Measurements from ENCODE around the gene C10orf143. TPM values are rescaled to one million over a fixed set of nuclear protein-coding genes. Genes with fewer than 3 reads are reported as not detected.
"Not testable (repeated sequence)": the region's sequence is repeated elsewhere in the genome, so short reads cannot be mapped to it uniquely, and the experiment has no call there.

Gene C10orf143
- total RNA-seq, 1 donor from 2014 or later = 3.6 TPM

DNA sequence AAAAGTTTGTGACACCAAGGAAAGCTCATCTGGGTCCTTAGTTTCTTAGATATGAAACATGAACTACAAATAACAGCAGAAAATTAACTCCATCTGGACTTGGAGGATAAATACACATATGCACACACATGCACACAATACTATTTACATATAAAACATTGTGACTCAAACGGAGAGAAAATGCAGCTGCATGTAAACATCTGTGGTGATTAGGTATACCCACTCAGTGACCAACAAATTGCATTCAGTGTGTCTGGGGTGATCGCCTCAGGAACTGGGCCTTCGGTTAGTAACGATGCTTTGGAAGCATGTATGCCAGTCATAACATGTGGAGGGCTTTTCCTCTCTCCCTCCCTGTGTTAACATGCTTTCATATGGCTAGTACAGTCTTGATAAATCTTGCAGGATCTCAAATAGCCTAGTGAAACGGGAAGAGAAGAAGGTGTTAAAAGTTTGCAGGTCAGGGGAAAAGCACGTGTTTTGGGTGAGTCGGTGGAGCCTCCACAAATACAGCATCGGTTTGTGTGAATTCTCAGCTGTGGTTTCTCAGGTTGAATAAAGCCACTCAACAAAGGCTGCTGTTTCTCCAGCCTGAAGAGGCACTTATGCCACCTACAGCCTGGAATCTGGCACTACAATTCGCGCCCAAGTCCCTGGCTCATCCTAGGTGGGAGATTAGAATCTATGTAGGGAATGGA lies 16.9 kb upstream of the C10orf143 start:
- no peaks in the 10 kb centered on the region for H3K9me3 Mint-ChIP-seq (ENCODE audit: low read depth)
- no peaks in the 10 kb centered on the region for H3K36me3 Mint-ChIP-seq (ENCODE audit: insufficient read depth)
- peak overlapping the region; percentile 1 for H3K27ac Mint-ChIP-seq
- no peak overlapping the region for H3K4me3 Mint-ChIP-seq (ENCODE audit: low read depth)
- H3K4me1 Mint-ChIP-seq (ENCODE audit: low read depth) = peaks cover 4% of the 10 kb centered on the region
- peak; percentile 27 for DNase-seq (ENCODE audit: low spot score, unreplicated experiment)
- H3K27me3 Mint-ChIP-seq = peaks cover 17% of the 10 kb centered on the region
- TF ChIP-seq, protein P1, sequence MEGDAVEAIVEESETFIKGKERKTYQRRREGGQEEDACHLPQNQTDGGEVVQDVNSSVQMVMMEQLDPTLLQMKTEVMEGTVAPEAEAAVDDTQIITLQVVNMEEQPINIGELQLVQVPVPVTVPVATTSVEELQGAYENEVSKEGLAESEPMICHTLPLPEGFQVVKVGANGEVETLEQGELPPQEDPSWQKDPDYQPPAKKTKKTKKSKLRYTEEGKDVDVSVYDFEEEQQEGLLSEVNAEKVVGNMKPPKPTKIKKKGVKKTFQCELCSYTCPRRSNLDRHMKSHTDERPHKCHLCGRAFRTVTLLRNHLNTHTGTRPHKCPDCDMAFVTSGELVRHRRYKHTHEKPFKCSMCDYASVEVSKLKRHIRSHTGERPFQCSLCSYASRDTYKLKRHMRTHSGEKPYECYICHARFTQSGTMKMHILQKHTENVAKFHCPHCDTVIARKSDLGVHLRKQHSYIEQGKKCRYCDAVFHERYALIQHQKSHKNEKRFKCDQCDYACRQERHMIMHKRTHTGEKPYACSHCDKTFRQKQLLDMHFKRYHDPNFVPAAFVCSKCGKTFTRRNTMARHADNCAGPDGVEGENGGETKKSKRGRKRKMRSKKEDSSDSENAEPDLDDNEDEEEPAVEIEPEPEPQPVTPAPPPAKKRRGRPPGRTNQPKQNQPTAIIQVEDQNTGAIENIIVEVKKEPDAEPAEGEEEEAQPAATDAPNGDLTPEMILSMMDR (IDR thresholded peaks at IDR 0.05; ENCODE audit: unreplicated experiment) = peak; percentile 76

DNA sequence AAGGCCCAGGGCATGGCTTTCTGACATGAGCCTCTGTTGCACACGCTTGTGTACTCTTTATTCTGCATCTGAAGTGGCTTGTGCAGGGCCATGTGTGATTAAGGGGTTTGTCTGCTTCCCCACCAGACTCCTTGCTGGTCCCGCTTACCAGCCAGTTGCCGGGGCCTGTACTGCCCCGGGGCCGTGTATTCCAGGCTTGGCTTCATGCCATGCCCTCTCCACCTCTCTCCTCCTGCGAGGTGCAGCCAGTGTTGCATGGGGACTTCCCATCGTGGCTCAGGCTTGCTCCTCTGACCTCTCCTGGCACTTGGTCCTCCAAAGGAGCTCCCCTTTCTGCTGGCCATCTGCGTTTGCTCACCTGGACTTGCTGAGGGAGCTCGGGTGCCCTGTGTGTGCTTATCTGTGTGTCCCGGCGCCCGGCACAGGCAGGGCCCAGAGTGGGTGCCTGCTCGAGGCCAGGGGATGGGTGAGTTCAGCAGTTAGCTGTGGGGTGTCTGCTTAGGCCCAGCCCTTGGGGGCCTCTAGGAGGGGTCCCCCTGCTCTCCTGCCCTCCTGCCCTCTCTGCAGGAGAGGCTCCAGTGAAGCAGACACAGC lies 11.0 kb upstream of the C10orf143 start:
- no peak overlapping the region for H3K4me3 Mint-ChIP-seq (ENCODE audit: low read depth)
- no peaks in the 10 kb centered on the region for H3K36me3 Mint-ChIP-seq (ENCODE audit: insufficient read depth)
- TF ChIP-seq, protein P1 (IDR thresholded peaks at IDR 0.05; ENCODE audit: unreplicated experiment) = no peak
- no peak for DNase-seq (ENCODE audit: low spot score, unreplicated experiment)
- no peaks in the 10 kb centered on the region for H3K4me1 Mint-ChIP-seq (ENCODE audit: low read depth)
- H3K27ac Mint-ChIP-seq = no peak overlapping the region
- peaks cover 9% of the 10 kb centered on the region for H3K9me3 Mint-ChIP-seq (ENCODE audit: low read depth)
- peaks cover 8% of the 10 kb centered on the region for H3K27me3 Mint-ChIP-seq

DNA sequence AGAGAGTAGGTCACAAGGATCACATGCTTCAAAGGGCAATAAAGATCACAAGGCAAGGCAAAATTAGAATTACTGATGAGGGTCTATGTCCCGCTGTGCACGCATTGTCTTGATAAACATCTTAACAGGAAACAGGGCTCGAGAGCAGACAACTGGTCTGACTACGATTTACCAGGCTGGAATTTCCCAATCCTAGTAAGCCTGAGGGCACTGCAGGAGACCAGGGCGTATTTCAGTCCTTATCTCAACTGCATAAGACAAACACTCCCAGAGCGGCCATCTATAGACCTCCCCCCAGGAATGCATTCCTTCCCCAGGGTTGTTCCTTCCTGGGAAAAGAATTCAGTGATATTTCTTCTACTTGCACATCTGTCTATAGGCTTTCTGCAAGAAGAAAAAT lies 6.9 kb upstream of the C10orf143 start:
- not testable (repeated sequence) for H3K27ac Mint-ChIP-seq; H3K27me3 Mint-ChIP-seq; DNase-seq (ENCODE audit: low spot score, unreplicated experiment); H3K4me1 Mint-ChIP-seq (ENCODE audit: low read depth); H3K4me3 Mint-ChIP-seq (ENCODE audit: low read depth); H3K36me3 Mint-ChIP-seq (ENCODE audit: insufficient read depth)
- peaks cover 13% of the 10 kb centered on the region for H3K9me3 Mint-ChIP-seq (ENCODE audit: low read depth)

DNA sequence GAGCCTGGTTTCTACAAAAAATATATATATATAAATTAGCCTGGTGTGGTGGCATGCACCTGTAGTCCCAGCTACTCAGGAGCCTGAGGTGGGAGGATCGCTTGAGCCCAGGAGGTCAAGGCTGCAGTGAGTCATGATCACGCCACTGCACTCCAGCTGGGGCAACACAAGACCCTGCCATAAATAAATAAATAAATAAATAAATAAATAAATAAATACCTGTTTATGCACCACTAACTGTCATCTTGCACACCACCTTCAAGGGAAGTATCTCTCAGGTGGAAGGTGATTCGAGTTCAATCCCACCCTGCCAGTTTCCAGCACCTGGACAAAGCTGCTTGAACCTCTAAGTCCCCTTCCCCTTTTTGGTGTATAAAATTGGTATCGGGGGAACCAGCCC lies 6.3 kb upstream of the C10orf143 start:
- DNase-seq (ENCODE audit: low spot score, unreplicated experiment); H3K27ac Mint-ChIP-seq; H3K4me3 Mint-ChIP-seq (ENCODE audit: low read depth); H3K36me3 Mint-ChIP-seq (ENCODE audit: insufficient read depth); H3K27me3 Mint-ChIP-seq; H3K4me1 Mint-ChIP-seq (ENCODE audit: low read depth): not testable (repeated sequence)
- peaks cover 13% of the 10 kb centered on the region for H3K9me3 Mint-ChIP-seq (ENCODE audit: low read depth)

DNA sequence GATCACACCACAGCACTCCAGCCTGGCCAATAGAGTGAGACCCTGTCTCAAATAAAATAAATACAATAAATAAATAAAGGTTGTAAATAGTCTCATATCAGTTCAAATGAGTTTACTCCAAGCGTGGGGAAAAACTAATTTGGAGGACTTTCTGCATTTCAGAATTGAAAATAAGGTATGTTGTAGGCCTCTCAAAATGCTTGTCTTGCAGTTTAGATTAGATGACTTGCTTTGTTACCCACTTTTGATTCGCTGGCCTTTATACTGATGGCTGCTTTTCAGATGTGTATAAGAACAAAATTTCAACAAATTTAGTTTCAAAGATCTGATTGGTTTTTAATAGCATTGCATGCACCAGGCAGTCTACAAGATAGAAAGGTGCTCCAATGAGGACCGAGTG lies 2.2 kb upstream of the C10orf143 start:
- TF ChIP-seq, protein P1 (IDR thresholded peaks at IDR 0.05; ENCODE audit: unreplicated experiment) = no peak
- Mint-ChIP-seq H3K27me3 (no peaks in the 10 kb centered on the region), H3K4me3 (ENCODE audit: low read depth) (no peak overlapping the region), H3K27ac (no peak overlapping the region), H3K36me3 (ENCODE audit: insufficient read depth) (peaks cover 2% of the 10 kb centered on the region), H3K4me1 (ENCODE audit: low read depth) (peaks cover 7% of the 10 kb centered on the region), H3K9me3 (ENCODE audit: low read depth) (peaks cover 11% of the 10 kb centered on the region)
- DNase-seq (ENCODE audit: low spot score, unreplicated experiment) = no peak

DNA sequence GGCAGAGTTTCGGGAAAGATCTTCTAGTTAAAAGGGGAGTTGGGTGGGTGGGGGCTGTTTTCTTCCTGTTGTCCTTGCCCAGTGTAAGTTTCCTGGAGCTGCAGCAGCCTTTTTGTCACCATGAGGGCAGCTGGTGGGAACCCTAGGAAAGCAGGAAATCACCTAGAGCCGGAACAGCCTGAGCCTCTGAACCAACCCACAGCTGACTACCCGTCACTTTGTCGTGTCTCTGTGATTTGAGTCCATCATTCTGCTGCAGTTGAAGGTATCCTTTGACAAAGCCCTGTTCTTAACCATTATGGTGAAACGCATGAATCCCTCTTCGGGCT lies 1.2 kb upstream of the C10orf143 start:
- Mint-ChIP-seq H3K4me1 (ENCODE audit: low read depth) (peaks cover 7% of the 10 kb centered on the region), H3K27ac (peak overlapping the region; percentile 98), H3K4me3 (ENCODE audit: low read depth) (peak overlapping the region; percentile 98), H3K9me3 (ENCODE audit: low read depth) (peaks cover 4% of the 10 kb centered on the region), H3K36me3 (ENCODE audit: insufficient read depth) (peaks cover 2% of the 10 kb centered on the region), H3K27me3 (peaks cover 5% of the 10 kb centered on the region)
- TF ChIP-seq, protein P1 (IDR thresholded peaks at IDR 0.05; ENCODE audit: unreplicated experiment) = no peak
- no peak for DNase-seq (ENCODE audit: low spot score, unreplicated experiment)

All from progenitor cell of endocrine pancreas (in vitro differentiated cells).